Neutrophil (primary cell): ENCODE measurements around the gene NEURL1.

Source experiments
- H3K27ac ChIP-seq: fragments of 200-600 bp; sonication (generic); 2 replicates; pipeline ENCODE4 v1.5.1; 2016; ENCODE audit warnings: mild to moderate bottlenecking, moderate library complexity
- H3K27me3 ChIP-seq: fragments of 200-600 bp; sonication (generic); 2 replicates; pipeline ENCODE4 v1.6.0; 2016; ENCODE audit warnings: mild to moderate bottlenecking
- H3K36me3 ChIP-seq: fragments of 200-600 bp; sonication (generic); 2 replicates; pipeline ENCODE4 v1.5.1; 2017
- H3K4me1 ChIP-seq, 2 experiments: fragments of 200-600 bp in 1 of 2; sonication (generic) in 1 of 2; 1 replicate in 1 of 2; 2 replicates in 1 of 2; pipeline versions ENCODE4 v1.5.1 to v1.6.1; 2013 to 2016; ENCODE audit warnings: low read depth in 1 of 2, low read length in 1 of 2, mild to moderate bottlenecking in 1 of 2, moderate library complexity in 1 of 2; ENCODE audit not compliant: control insufficient read depth in 1 of 2, insufficient read depth in 1 of 2
- H3K4me3 ChIP-seq, 2 experiments: fragments of 200-600 bp in 1 of 2; sonication (generic) in 1 of 2; 1 replicate in 1 of 2; 2 replicates in 1 of 2; pipeline ENCODE4 v1.5.1; 2013 to 2016; ENCODE audit warnings: low read depth in 1 of 2, low read length in 1 of 2, mild to moderate bottlenecking in 1 of 2, moderate library complexity in 1 of 2
- H3K9me3 ChIP-seq: fragments of 200-600 bp; sonication (generic); 2 replicates; pipeline ENCODE4 v1.5.1; 2016
- TF ChIP-seq, protein P1 (sequence below): fragments of 200-600 bp; sonication (generic); IDR thresholded peaks from 2 replicates; pipeline ENCODE4 v1.5.1; 2016; ENCODE audit warnings: antibody characterized with exemption

NEURL1 gene

DNA sequence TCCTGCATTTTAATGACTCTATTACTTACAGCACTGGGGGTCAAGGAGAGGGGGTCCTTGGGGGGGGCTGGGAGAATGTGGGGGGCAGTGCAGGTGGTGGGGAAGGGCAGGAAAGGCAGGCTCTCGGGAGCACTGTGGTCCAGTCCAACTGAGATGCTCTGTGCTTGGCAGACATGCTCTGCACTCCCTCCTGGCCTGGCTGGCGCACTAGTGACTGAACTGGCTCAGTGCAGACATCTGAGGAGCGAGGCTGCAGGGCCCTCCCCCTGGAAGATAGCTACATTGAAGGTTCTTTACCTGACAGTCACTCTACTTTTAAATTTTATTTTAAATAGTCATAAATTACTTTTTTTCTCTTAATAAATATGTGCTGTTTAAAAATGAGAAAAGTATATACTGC, 105.7 kb downstream of the NEURL1 start:
- Histone ChIP-seq H3K27me3 (no peaks in the 10 kb centered on the region), H3K9me3 (no peaks in the 10 kb centered on the region), H3K4me1 (no peaks in the 10 kb centered on the region), H3K36me3 (no peaks in the 10 kb centered on the region), H3K4me3 (no peak overlapping the region), H3K27ac (no peak overlapping the region)
- TF ChIP-seq, protein P1, sequence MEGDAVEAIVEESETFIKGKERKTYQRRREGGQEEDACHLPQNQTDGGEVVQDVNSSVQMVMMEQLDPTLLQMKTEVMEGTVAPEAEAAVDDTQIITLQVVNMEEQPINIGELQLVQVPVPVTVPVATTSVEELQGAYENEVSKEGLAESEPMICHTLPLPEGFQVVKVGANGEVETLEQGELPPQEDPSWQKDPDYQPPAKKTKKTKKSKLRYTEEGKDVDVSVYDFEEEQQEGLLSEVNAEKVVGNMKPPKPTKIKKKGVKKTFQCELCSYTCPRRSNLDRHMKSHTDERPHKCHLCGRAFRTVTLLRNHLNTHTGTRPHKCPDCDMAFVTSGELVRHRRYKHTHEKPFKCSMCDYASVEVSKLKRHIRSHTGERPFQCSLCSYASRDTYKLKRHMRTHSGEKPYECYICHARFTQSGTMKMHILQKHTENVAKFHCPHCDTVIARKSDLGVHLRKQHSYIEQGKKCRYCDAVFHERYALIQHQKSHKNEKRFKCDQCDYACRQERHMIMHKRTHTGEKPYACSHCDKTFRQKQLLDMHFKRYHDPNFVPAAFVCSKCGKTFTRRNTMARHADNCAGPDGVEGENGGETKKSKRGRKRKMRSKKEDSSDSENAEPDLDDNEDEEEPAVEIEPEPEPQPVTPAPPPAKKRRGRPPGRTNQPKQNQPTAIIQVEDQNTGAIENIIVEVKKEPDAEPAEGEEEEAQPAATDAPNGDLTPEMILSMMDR: no peak

DNA sequence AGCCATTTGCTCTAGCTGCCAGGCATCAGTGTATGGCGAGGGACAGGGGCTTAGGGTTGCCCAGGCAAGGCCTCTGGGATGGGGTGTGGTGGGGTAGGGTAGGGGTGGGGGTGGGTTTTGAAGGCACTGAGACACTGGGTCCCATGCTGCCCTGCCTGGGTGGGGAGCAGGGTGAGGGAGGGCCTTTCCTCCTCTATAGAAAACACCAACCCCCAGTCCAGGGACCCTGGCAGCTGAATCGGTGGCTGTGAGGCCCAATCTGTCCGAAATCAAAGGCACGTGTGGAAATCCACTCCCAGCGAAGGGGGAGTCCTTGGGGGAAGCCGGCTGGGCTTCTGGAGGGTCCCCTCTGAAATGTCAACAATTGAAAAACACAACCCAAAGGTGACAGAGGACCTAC, 106.4 kb downstream of the NEURL1 start:
- Histone ChIP-seq H3K27ac (no peak overlapping the region), H3K4me1 (no peaks in the 10 kb centered on the region), H3K27me3 (no peaks in the 10 kb centered on the region), H3K9me3 (no peaks in the 10 kb centered on the region), H3K36me3 (no peaks in the 10 kb centered on the region), H3K4me3 (no peak overlapping the region)
- TF ChIP-seq, protein P1: no peak

DNA sequence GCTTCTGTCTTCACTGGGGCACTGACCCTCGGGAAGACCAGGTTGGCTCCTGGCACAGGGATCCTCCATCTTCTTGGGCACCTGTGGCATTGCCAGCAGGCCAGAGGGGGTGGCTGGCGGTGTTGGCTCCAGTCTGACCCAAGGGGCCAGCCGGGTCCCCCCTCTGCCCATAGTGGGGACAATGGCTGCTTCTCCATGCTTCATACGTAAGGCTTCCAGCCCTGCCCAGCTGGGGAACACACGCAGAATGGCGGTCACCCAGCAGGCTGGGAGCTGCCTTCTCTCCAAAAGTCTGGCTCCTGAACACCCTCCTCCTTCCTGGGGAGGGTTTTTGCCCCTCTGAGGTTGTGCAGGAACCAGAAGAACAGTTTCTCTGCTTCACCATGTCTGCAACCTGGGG, 106.8 kb downstream of the NEURL1 start:
- no peak overlapping the region for H3K27ac ChIP-seq
- TF ChIP-seq, protein P1: no peak
- H3K9me3 ChIP-seq: no peaks in the 10 kb centered on the region
- H3K4me1 ChIP-seq: no peaks in the 10 kb centered on the region
- H3K27me3 ChIP-seq: no peaks in the 10 kb centered on the region
- H3K4me3 ChIP-seq: no peak overlapping the region
- H3K36me3 ChIP-seq: no peaks in the 10 kb centered on the region

DNA sequence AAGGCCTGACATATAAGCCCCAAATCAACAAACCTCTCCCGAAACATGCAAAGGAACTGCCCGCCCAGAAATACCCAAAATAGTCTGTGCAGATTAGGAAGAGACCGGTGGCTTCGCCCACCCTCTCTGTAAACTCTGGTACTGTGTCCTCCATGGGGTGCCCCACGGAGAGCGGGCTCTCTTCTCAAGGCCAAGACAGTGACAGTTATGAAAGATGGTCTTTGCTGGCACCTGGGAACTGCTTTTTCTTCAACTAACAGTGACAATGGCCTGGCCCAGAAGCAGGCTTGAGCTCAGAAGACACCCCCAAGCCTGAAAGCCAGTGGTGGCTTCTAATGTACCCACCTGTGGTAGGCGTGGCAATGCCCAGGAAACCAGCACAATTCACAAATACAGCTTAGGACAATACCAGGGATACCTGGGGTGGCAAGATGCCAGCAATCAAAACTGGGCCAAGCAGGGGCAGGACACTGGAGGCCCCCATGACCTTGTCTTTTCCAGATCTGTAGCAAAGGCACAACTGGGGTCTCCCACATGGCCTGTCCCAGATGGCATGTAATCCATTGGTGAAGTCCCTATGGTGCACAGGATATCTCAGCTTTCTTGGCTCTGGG, 107.6 kb downstream of the NEURL1 start:
- Histone ChIP-seq H3K27ac (no peak overlapping the region), H3K4me3 (no peak overlapping the region), H3K4me1 (no peaks in the 10 kb centered on the region), H3K9me3 (no peaks in the 10 kb centered on the region), H3K27me3 (no peaks in the 10 kb centered on the region), H3K36me3 (no peaks in the 10 kb centered on the region)
- TF ChIP-seq, protein P1: no peak

DNA sequence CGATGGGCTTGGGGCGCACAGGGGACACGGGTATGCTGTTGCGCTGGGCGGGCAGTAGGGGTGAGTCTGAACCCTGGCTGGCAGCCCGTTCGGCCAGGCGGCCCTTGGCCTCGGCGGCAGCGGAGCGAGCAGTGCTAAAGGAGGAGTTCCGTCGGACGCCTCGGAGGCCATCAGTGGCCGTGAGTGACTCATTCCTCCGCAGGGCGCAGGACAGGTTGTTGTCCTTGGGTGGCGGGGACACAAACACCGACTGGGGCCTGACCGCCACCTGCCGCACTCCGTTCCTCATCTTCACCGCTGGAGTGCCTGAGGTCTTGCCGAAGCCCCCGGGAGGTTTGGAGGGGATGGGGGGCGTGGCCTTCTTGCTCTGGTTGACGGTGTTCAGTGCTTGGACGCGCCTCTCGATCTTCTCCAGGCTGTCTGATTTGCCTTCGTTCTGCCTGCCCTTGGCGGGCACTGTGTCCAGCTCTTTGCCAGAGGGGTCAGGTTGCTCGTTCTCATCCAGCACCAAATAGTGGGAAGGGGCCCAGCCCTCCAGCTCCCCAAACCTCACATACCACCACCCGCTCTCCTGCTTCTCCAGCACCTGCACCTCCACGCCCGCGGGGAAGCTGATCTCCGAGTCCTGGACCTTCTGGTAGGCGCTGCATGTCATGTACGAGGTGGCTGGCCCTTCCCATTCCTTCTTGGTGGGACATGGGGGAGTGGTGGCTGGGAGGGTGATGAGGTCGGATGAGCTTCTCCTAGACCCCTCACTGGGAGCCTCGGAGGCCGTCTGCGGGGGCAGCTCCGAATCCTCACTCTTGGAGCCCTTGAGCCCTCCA, 108.7 kb downstream of the NEURL1 start:
- Histone ChIP-seq H3K27me3 (no peaks in the 10 kb centered on the region), H3K9me3 (no peaks in the 10 kb centered on the region), H3K4me3 (no peak overlapping the region), H3K4me1 (no peaks in the 10 kb centered on the region), H3K27ac (no peak overlapping the region), H3K36me3 (no peaks in the 10 kb centered on the region)
- TF ChIP-seq, protein P1: no peak
